D721Med (cell line): ENCODE results near the gene REPS2.
A peak's percentile ranks its signal among the peaks of the same experiment; 100 is the strongest.

Experiments used
- DNase-seq: peaks from one replicate; pipeline ENCODE4 v3.0.0; 2011; ENCODE audit warnings: low spot score; ENCODE audit not compliant: insufficient read length
- FAIRE-seq: peaks from 2 replicates; lab custom pipeline; 2011; peaks lifted over from hg19 to GRCh38; lab: Jason Lieb, UNC
- CTCF ChIP-seq: IDR thresholded peaks from 2 replicates; pipeline ENCODE4 v1.5.1; 2012; ENCODE audit warnings: mild to moderate bottlenecking, control low read depth; ENCODE audit not compliant: insufficient read depth; ENCODE audit errors: missing control alignments

Gene REPS2

GRCh38 chrX:17040711-17041110, 94.3 kb downstream of the REPS2 start:
- no peak for TF ChIP-seq CTCF
- DNase-seq (no peak), FAIRE-seq (no peak)

- no peak for FAIRE-seq
Observed at GRCh38 chrX:17042037-17042436, 95.6 kb downstream of the REPS2 start.

GRCh38 chrX:17046478-17047097, 100.1 kb downstream of the REPS2 start:
- peak; percentile 25 for DNase-seq
- peak; percentile 53 for FAIRE-seq
- TF ChIP-seq CTCF = peak; percentile 80

More at GRCh38 chrX:17042037-17042436, 95.6 kb downstream of the REPS2 start:
- no peak for DNase-seq
- TF ChIP-seq CTCF = no peak

- no peak for TF ChIP-seq CTCF
- no peak for FAIRE-seq
- DNase-seq = no peak
Observed at GRCh38 chrX:17047224-17047623, 100.8 kb downstream of the REPS2 start.

GRCh38 chrX:17052210-17052609, 105.8 kb downstream of the REPS2 start:
- no peak for DNase-seq
- FAIRE-seq = peak; percentile 72

GRCh38 chrX:17052793-17053192, 106.3 kb downstream of the REPS2 start:
- FAIRE-seq (no peak), DNase-seq (no peak)
- TF ChIP-seq CTCF = no peak

More at GRCh38 chrX:17052210-17052609, 105.8 kb downstream of the REPS2 start:
- TF ChIP-seq CTCF = no peak

GRCh38 chrX:17053502-17053901, 107.0 kb downstream of the REPS2 start:
- FAIRE-seq = no peak
- no peak for DNase-seq
- TF ChIP-seq CTCF = no peak
